Ectodermal cell (in vitro differentiated cells): ENCODE data around the gene ZNRF3.

Experiments
- H3K27ac ChIP-seq: 2 replicates; pipeline ENCODE4 v1.7.0; 2013; ENCODE audit warnings: mild to moderate bottlenecking, low read depth, low read length; ENCODE audit not compliant: insufficient read depth, poor library complexity, severe bottlenecking
- H3K27me3 ChIP-seq: 2 replicates; pipeline ENCODE4 v1.7.0; 2013; ENCODE audit warnings: mild to moderate bottlenecking, low read length; ENCODE audit not compliant: insufficient read depth, control insufficient read depth, poor library complexity, severe bottlenecking
- H3K36me3 ChIP-seq: one replicate; pipeline ENCODE4 v1.7.0; 2013; ENCODE audit warnings: low read length; ENCODE audit not compliant: control insufficient read depth, insufficient read depth
- H3K4me1 ChIP-seq: one replicate; pipeline ENCODE4 v1.7.0; 2013; ENCODE audit warnings: low read length; ENCODE audit not compliant: control insufficient read depth, insufficient read depth
- H3K4me3 ChIP-seq: 2 replicates; pipeline ENCODE4 v1.7.0; 2013; ENCODE audit warnings: low read depth, low read length, control low read depth; ENCODE audit not compliant: insufficient read depth
- H3K9me3 ChIP-seq: 2 replicates; pipeline ENCODE4 v1.7.0; 2013; ENCODE audit warnings: mild to moderate bottlenecking, low read length, moderate library complexity; ENCODE audit not compliant: control insufficient read depth
- WGBS, 2 experiments: methylation state at CpG; one replicate each; pipeline ENCODE4 v1.1.7; 2013; ENCODE audit warnings: missing lambda C conversion rate in 2 of 2; 5-methylcytosine and 5-hydroxymethylcytosine counted together

The ZNRF3 gene

DNA sequence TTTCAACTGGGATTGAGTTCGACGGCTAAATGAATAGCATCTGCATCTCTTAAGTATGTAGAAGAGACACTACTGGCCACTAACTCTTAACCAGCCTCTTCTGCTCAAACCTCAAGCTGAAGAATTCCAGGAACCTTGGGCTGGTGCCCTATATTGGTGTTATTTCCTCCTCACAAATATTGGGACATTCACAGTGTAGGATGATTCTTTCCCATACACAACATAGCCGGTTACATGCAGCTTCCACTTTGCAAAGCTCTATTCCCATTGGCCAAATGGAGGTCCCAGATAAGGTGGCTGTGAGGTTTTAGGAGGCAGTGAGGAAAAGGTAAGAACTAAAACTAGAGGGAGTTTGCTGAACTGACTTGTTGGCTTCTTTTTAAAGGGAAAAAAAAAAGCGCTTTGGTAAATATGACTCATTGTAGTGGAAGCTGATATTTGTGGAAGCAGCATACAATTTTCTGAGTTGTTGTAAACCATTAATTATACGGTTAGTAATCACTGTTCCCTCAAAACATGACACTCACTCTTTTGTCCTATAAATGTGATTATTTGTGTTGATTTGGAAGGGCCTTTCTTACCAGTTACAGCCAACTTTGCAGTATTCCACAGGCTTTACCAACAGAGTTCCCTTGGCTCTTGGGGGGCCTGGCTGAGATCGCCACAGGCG, 160.7 kb downstream of the ZNRF3 start:
- 94 to 95% methylated on average over 6 of the region's 7 CpGs for WGBS, 2 experiments
- Histone ChIP-seq H3K36me3 (peaks cover 46% of the 10 kb centered on the region), H3K9me3 (no peaks in the 10 kb centered on the region), H3K4me1 (peaks cover 6% of the 10 kb centered on the region), H3K27ac (no peak overlapping the region), H3K27me3 (no peaks in the 10 kb centered on the region), H3K4me3 (no peak overlapping the region)

DNA sequence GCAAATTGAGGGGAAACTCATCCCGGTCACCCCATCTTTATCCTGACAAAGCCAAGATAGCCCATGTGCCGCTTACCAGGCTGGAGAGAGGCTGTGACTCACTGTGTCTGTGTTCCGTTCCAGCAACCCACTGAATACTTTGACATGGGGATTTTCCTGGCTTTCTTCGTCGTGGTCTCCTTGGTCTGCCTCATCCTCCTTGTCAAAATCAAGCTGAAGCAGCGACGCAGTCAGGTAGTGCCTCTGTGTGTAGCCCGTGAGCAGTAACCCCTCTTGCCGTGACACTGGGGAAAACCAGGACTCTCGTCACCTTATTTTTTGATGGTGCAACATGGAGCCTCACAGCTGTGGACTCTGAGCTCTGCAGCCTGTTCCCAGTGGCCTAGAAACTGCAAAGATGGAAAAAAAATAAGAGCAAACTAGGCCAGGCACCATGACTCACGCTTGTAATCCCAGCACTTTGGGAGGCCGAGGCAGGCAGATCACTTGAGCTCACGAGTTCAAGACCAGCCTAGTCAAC, 161.3 kb downstream of the ZNRF3 start:
- Histone ChIP-seq H3K4me1 (peaks cover 6% of the 10 kb centered on the region), H3K9me3 (no peaks in the 10 kb centered on the region), H3K36me3 (peaks cover 53% of the 10 kb centered on the region), H3K27ac (no peak overlapping the region), H3K27me3 (no peaks in the 10 kb centered on the region), H3K4me3 (no peak overlapping the region)
- 94 to 95% methylated on average over 13 of the region's 13 CpGs for WGBS, 2 experiments

DNA sequence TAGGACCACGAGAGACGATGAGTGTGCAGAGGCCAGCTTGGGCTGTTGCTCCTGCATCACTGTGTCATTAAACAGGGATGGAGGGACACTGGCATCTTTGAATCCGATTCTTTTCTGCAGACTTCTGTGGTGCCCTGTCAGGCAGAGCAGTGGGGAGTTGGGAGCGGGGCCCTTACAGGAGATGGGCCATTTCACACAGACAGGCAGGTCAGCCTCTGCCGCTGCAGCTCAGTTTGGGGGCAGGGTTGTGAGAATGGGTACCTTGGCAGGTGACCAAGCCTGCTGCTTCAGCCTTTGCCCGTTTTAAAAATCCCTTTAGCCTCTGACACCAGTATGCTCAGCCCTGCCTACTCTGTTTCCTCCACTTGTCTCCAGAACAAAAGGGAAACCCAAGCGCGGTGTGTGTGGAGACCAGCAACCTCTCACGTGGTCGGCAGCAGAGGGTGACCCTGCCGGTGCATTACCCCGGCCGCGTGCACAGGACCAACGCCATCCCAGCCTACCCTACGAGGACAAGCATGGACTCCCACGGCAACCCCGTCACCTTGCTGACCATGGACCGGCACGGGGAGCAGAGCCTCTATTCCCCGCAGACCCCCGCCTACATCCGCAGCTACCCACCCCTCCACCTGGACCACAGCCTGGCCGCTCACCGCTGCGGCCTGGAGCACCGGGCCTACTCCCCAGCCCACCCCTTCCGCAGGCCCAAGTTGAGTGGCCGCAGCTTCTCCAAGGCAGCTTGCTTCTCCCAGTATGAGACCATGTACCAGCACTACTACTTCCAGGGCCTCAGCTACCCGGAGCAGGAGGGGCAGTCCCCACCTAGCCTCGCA, 165.7 kb downstream of the ZNRF3 start:
- no peaks in the 10 kb centered on the region for H3K9me3 ChIP-seq
- H3K36me3 ChIP-seq, result peaks cover 58% of the 10 kb centered on the region
- H3K4me1 ChIP-seq, result no peaks in the 10 kb centered on the region
- no peak overlapping the region for H3K4me3 ChIP-seq
- H3K27me3 ChIP-seq, result no peaks in the 10 kb centered on the region
- no peak overlapping the region for H3K27ac ChIP-seq
- 96% methylated on average over 31 of the region's 31 CpGs for WGBS, 2 experiments

DNA sequence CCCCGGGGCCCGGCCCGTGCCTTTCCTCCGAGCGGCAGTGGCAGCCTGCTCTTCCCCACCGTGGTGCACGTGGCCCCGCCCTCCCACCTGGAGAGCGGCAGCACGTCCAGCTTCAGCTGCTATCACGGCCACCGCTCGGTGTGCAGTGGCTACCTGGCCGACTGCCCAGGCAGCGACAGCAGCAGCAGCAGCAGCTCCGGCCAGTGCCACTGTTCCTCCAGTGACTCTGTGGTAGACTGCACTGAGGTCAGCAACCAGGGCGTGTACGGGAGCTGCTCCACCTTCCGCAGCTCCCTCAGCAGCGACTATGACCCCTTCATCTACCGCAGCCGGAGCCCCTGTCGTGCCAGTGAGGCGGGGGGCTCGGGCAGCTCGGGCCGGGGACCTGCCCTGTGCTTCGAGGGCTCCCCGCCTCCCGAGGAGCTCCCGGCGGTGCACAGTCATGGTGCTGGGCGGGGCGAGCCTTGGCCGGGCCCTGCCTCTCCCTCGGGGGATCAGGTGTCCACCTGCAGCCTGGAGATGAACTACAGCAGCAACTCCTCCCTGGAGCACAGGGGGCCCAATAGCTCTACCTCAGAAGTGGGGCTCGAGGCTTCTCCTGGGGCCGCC, 166.4 kb downstream of the ZNRF3 start:
- Histone ChIP-seq H3K27ac (no peak overlapping the region), H3K36me3 (peaks cover 51% of the 10 kb centered on the region), H3K4me1 (peaks cover 7% of the 10 kb centered on the region), H3K9me3 (no peaks in the 10 kb centered on the region), H3K27me3 (no peaks in the 10 kb centered on the region), H3K4me3 (no peak overlapping the region)
- 93 to 94% methylated on average over 38 of the region's 38 CpGs for WGBS, 2 experiments

DNA sequence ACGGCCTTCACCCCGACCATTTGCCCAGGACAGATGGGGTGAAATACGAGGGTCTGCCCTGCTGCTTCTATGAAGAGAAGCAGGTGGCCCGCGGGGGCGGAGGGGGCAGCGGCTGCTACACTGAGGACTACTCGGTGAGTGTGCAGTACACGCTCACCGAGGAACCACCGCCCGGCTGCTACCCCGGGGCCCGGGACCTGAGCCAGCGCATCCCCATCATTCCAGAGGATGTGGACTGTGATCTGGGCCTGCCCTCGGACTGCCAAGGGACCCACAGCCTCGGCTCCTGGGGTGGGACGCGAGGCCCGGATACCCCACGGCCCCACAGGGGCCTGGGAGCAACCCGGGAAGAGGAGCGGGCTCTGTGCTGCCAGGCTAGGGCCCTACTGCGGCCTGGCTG, 167.1 kb downstream of the ZNRF3 start:
- H3K27ac ChIP-seq, result no peak overlapping the region
- peaks cover 48% of the 10 kb centered on the region for H3K36me3 ChIP-seq
- 96 to 97% methylated on average over 24 of the region's 24 CpGs for WGBS, 2 experiments
- H3K27me3 ChIP-seq, result no peaks in the 10 kb centered on the region
- peaks cover 13% of the 10 kb centered on the region for H3K4me1 ChIP-seq
- no peak overlapping the region for H3K4me3 ChIP-seq
- H3K9me3 ChIP-seq, result no peaks in the 10 kb centered on the region

DNA sequence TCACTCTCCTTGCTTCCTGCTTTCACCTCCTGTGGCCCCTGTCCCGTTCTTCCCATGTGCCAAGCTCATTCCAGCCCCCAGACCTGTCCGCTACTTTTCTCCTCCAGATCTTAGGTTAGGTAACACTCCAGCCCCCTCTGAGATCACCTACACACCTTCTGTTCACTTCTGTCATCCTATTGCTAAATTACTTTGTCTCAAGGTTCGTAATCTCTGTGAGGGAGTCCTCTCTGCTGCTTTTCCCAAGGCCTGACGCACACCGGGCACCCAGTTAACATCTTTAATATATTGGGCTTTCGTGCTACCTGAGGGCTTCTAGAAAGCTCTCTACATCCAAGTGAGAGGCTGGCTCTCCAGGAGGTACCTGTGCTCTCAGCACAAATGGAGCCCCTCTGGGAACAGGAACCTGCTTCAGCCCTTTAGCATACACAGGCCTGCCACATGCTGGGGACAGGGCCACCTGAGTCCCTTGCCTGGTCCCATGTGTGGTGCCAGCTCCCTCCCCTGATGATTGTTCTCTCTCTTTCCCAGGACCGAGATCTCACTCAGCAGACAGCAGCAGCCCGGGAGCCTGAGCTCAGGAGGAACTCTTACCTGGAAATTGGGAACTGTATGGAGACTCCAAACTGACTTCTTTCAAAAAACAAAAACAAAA, 169.8 kb downstream of the ZNRF3 start:
- WGBS, 2 experiments, result 85 to 90% methylated on average over 8 of the region's 8 CpGs
- no peak overlapping the region for H3K27ac ChIP-seq
- H3K9me3 ChIP-seq, result no peaks in the 10 kb centered on the region
- H3K4me3 ChIP-seq, result no peak overlapping the region
- no peaks in the 10 kb centered on the region for H3K27me3 ChIP-seq
- H3K36me3 ChIP-seq, result peaks cover 26% of the 10 kb centered on the region
- peaks cover 16% of the 10 kb centered on the region for H3K4me1 ChIP-seq

DNA sequence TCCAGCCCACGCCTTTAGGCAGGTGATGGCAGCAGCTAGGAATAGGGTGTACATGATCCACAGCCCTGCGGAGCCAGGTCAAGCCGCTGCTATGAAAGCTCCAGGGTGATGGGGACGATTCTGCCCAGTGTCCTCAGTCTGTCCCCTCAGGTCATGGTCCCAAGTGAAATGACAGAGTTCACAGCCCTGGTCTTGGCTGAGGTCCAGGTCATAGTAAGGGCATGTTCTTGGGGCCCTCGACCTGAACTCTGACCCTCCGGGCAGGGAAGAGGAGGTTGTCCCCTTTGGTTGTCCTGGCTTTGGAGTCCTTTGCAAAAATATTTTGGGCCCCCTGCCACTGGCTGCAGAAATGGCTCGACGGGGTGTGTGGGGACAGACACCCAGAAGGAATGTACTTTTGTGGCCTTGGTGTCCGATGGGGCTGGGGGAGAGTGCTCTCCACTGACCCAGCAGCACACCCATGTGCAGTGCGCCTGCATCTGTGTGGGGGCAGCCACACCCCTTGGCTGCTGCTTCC, 170.9 kb downstream of the ZNRF3 start:
- 87 to 92% methylated on average over 10 of the region's 10 CpGs for WGBS, 2 experiments

DNA sequence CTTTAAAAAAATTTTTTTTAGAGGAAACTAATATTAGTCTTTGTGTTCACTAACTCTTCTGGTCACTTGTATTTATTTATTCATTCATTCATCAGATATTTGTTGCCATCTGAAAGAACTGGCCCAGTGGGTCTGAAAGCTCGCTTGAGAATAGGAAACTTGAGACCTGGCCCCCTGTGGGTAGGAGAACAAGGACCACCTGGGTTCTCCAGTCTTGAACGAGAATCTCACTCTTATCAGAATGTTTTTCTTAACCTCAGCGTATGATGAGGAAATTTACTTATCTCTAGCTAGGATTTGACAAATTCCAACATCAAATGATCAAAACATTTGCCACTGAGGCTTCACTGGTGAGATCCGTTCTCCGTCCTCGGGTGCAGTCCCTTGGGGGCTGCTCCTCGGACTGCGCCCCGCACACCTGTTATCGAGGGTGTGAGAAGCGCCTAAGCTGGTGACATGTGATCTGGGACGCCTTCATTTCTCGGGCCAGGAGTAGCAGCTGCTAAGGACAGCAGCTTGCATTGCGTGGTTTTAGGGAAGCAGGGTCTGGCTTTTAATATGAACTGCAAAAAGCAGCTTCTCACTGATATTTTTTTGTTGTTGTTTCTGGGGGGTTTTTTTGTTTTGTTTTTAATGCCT, 171.9 kb downstream of the ZNRF3 start:
- Histone ChIP-seq H3K4me3 (no peak overlapping the region), H3K27me3 (no peaks in the 10 kb centered on the region), H3K36me3 (peaks cover 5% of the 10 kb centered on the region), H3K27ac (peak overlapping the region; percentile 16), H3K9me3 (no peaks in the 10 kb centered on the region), H3K4me1 (peaks cover 16% of the 10 kb centered on the region)
- 48 to 58% methylated on average over 14 of the region's 14 CpGs for WGBS, 2 experiments

More for the DNA sequence above, 170.9 kb downstream of the ZNRF3 start:
- Histone ChIP-seq H3K4me3 (no peak overlapping the region), H3K27ac (no peak overlapping the region), H3K9me3 (no peaks in the 10 kb centered on the region), H3K36me3 (peaks cover 15% of the 10 kb centered on the region), H3K27me3 (no peaks in the 10 kb centered on the region), H3K4me1 (peaks cover 16% of the 10 kb centered on the region)

DNA sequence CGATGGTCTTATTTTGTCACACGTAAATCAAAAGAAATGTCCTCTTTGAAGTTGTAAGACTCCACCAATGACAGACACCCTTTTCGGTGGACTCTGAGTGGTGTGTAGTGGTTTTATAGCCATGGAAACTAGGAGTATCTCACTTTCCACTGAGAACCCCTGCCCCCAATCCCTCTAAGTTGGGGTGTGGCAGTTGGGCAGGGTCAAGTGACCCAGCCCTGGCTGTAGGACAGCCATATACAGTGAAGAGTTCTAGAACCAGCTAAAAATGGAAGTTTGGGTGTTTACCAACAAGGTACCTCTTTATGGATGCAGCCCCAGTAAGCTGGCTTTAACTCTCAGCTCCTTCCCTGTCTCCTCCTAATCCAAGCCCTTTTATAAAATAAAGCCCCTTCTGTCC, 173.1 kb downstream of the ZNRF3 start:
- Histone ChIP-seq H3K4me1 (peaks cover 16% of the 10 kb centered on the region), H3K27me3 (no peaks in the 10 kb centered on the region), H3K36me3 (no peaks in the 10 kb centered on the region), H3K27ac (no peak overlapping the region), H3K4me3 (no peak overlapping the region), H3K9me3 (no peaks in the 10 kb centered on the region)
- WGBS, 2 experiments, result 93 to 99% methylated on average over 3 of the region's 3 CpGs
